HepG2 (cell line): ENCODE data around the gene WTAP. TPM values are rescaled to one million over a fixed set of nuclear protein-coding genes. Genes with fewer than 3 reads are reported as not detected.
A peak's percentile ranks its signal among the peaks of the same experiment; 100 is the strongest.

Experiments used
- ATF7 ChIP-seq, 2 experiments: fragments of 450-650 bp in 1 of 2; sonication (generic) in 1 of 2; formaldehyde crosslinking in 1 of 2; IDR thresholded peaks; 2 replicates each; pipeline versions ENCODE4 v1.4.0 to v1.6.1; 2016 to 2020; ENCODE audit warnings: antibody characterized with exemption in 1 of 2, mild to moderate bottlenecking in 1 of 2, missing genetic modification reagents in 1 of 2
- ATRX ChIP-seq: sonication (generic); formaldehyde crosslinking; IDR thresholded peaks from 2 replicates; pipeline ENCODE4 v1.4.0; 2020; ENCODE audit warnings: missing genetic modification reagents, borderline replicate concordance
- CEBPB ChIP-seq: IDR thresholded peaks from 2 replicates; pipeline ENCODE4 v1.6.1; 2011; ENCODE audit warnings: low read depth, low read length, improper control_type of control experiment, borderline replicate concordance
- CHD2 ChIP-seq: IDR thresholded peaks from 2 replicates; pipeline ENCODE4 v1.6.1; 2011; ENCODE audit warnings: low read depth, low read length, improper control_type of control experiment
- FOXO4 ChIP-seq: sonication (generic); formaldehyde crosslinking; conservative IDR thresholded peaks from 2 replicates; pipeline ENCODE4 v1.8.1; 2023; ENCODE audit warnings: missing genetic modification reagents
- GMEB1 ChIP-seq: sonication (generic); formaldehyde crosslinking; IDR thresholded peaks from 2 replicates; pipeline ENCODE4 v1.5.1; 2020; ENCODE audit warnings: missing genetic modification reagents, mild to moderate bottlenecking, borderline replicate concordance
- HHEX ChIP-seq: IDR thresholded peaks from 2 replicates; pipeline ENCODE4 v1.6.1; 2016; ENCODE audit warnings: control low read depth
- IRF2 ChIP-seq: IDR thresholded peaks from 2 replicates; pipeline ENCODE4 v1.6.1; 2018; ENCODE audit warnings: missing genetic modification reagents, missing compliant biosample characterization
- POGZ ChIP-seq: sonication (generic); formaldehyde crosslinking; IDR thresholded peaks from 2 replicates; pipeline ENCODE4 v1.4.0; 2020; ENCODE audit warnings: mild to moderate bottlenecking, missing genetic modification reagents
- POLR2A ChIP-seq, 2 experiments: IDR thresholded peaks; 2 replicates each; pipeline ENCODE4 v1.6.1; 2011; ENCODE audit warnings: low read depth in 2 of 2, low read length in 2 of 2, mild to moderate bottlenecking in 1 of 2, moderate library complexity in 1 of 2; ENCODE audit not compliant: insufficient read depth in 1 of 2
- RAD51 ChIP-seq: fragments of 450-650 bp; IDR thresholded peaks from 2 replicates; pipeline ENCODE4 v1.6.1; 2016; ENCODE audit warnings: borderline replicate concordance
- REXO4 ChIP-seq: sonication (generic); formaldehyde crosslinking; IDR thresholded peaks from 2 replicates; pipeline ENCODE4 v1.8.0; 2022; ENCODE audit warnings: missing genetic modification reagents, mild to moderate bottlenecking, borderline replicate concordance
- RFX1 ChIP-seq: fragments of 450-650 bp; IDR thresholded peaks from 2 replicates; pipeline ENCODE4 v1.6.1; 2017
- RXRA ChIP-seq: sonication (generic); formaldehyde crosslinking; IDR thresholded peaks from 2 replicates; pipeline ENCODE4 v1.5.1; 2020; ENCODE audit warnings: missing genetic modification reagents
- SATB2 ChIP-seq: sonication (generic); formaldehyde crosslinking; IDR thresholded peaks from 2 replicates; pipeline ENCODE4 v1.5.0; 2020; ENCODE audit warnings: missing genetic modification reagents
- TEF ChIP-seq: sonication (generic); formaldehyde crosslinking; IDR thresholded peaks from 2 replicates; pipeline ENCODE4 v1.5.0; 2020; ENCODE audit warnings: missing genetic modification reagents
- YEATS2 ChIP-seq: sonication (generic); formaldehyde crosslinking; IDR thresholded peaks from 2 replicates; pipeline ENCODE4 v1.4.0; 2020; ENCODE audit warnings: missing genetic modification reagents, borderline replicate concordance
- ZBTB43 ChIP-seq: sonication (generic); formaldehyde crosslinking; conservative IDR thresholded peaks from 2 replicates; pipeline ENCODE4 v1.4.0; 2020; ENCODE audit warnings: missing genetic modification reagents
- ZNF230 ChIP-seq: sonication (generic); formaldehyde crosslinking; IDR thresholded peaks from 2 replicates; pipeline ENCODE4 v1.4.0; 2020; ENCODE audit warnings: mild to moderate bottlenecking, missing genetic modification reagents
- ZNF329 ChIP-seq: sonication (generic); formaldehyde crosslinking; IDR thresholded peaks from 2 replicates; pipeline ENCODE4 v1.9.0; 2021; ENCODE audit warnings: low read depth, mild to moderate bottlenecking, missing genetic modification reagents
- ZNF343 ChIP-seq: sonication (generic); formaldehyde crosslinking; IDR thresholded peaks from 2 replicates; pipeline ENCODE4 v1.4.0; 2020; ENCODE audit warnings: mild to moderate bottlenecking, missing genetic modification reagents
- ZNF430 ChIP-seq: sonication (generic); formaldehyde crosslinking; IDR thresholded peaks from 2 replicates; pipeline ENCODE4 v1.9.0; 2021; ENCODE audit warnings: mild to moderate bottlenecking, missing genetic modification reagents
- ZNF616 ChIP-seq: sonication (generic); formaldehyde crosslinking; IDR thresholded peaks from 2 replicates; pipeline ENCODE4 v1.5.0; 2020; ENCODE audit warnings: low read depth, mild to moderate bottlenecking, missing genetic modification reagents
- ZNF782 ChIP-seq: sonication (generic); formaldehyde crosslinking; IDR thresholded peaks from 2 replicates; pipeline ENCODE4 v1.4.0; 2020; ENCODE audit warnings: missing genetic modification reagents, mild to moderate bottlenecking, borderline replicate concordance
- ZZZ3 ChIP-seq: sonication (generic); formaldehyde crosslinking; IDR thresholded peaks from 2 replicates; pipeline ENCODE4 v1.4.0; 2020; ENCODE audit warnings: missing genetic modification reagents, mild to moderate bottlenecking, borderline replicate concordance
- polyA plus RNA-seq, 8 experiments: library from polyadenylated mRNA; depleted of rRNA in 3 of 8; stranded (reverse) in 7 of 8; unstranded in 1 of 8; fragments of >200 nt; fragmentation: Illumina TruSeq in 4 of 8; extraction: Trizol in 4 of 8; gene quantifications; 2 replicates each; pipeline versions ENCODE4 v1.2.1 to v1.2.3, GENCODE V29; 2011 to 2016; ENCODE audit warnings: low read depth in 4 of 8, missing spikeins in 1 of 8, mixed read lengths in 1 of 8; ENCODE audit not compliant: insufficient read depth in 1 of 8
- total RNA-seq, 5 experiments: library from RNA; depleted of rRNA; stranded (reverse); fragments of >200 nt; fragmentation: Illumina TruSeq; extraction: Trizol; gene quantifications; 2 replicates each; pipeline ENCODE4 v1.2.3, GENCODE V29; 2016; ENCODE audit warnings: low read depth in 1 of 5

The WTAP gene
- total and polyA plus RNA-seq, 2 of the 13 experiments (the other 11 are each of a cell fraction or from before 2014, with no cell fraction given) = 31.6 to 167 TPM

GRCh38 chr6:159726918-159727716, at the start of gene WTAP (continued):
- TF ChIP-seq TEF (CRISPR knock-in tag) (peak; percentile 90; the same call in 1 of the 2 replicates), YEATS2 (CRISPR knock-in tag) (peak; percentile 98), ZNF430 (CRISPR knock-in tag) (peak; percentile 99), ZNF230 (peak; percentile 93; the same call in 1 of the 2 replicates), RAD51 (no peak), ATRX (no peak), POGZ (CRISPR knock-in tag) (peak; percentile 99), ZNF329 (peak; percentile 88), GMEB1 (CRISPR knock-in tag) (peak; percentile 94), SATB2 (CRISPR knock-in tag) (peak; percentile 99), ZNF616 (CRISPR knock-in tag) (peak; percentile 96), ZZZ3 (CRISPR knock-in tag) (peak; percentile 98), ZBTB43 (CRISPR knock-in tag) (peak; percentile 98), ZNF343 (CRISPR knock-in tag) (peak; percentile 97), RXRA (CRISPR knock-in tag) (peak; percentile 97), REXO4 (0 out of 2 replicates have a peak, but pooled peaks have one; percentile 82), CEBPB (no peak), FOXO4 (CRISPR knock-in tag) (peak; percentile 96), ATF7 (IDR thresholded peaks at IDR 0.05) (no peak), ATF7 (CRISPR knock-in tag; IDR thresholded peaks at IDR 0.05) (peak; percentile 93), HHEX (peak; percentile 67; the same call in 1 of the 2 replicates), POLR2A (IDR thresholded peaks at IDR 0.05; ENCODE audit: insufficient read depth in 1 of 2, low read depth in 2 of 2, low read length in 2 of 2) (peak; percentile 86 to 97), ZNF782 (CRISPR knock-in tag) (peak; percentile 100), RFX1 (no peak), CHD2 (peak; percentile 91), IRF2 (CRISPR knock-in tag) (peak; percentile 99)
